HepG2 (cell line): ENCODE measurements around the gene ABHD10. TPM values are rescaled to one million over a fixed set of nuclear protein-coding genes. Genes with fewer than 3 reads are reported as not detected.

Source experiments
- ATF1 ChIP-seq: IDR thresholded peaks from 2 replicates; pipeline ENCODE4 v1.6.1; 2016; ENCODE audit warnings: mild to moderate bottlenecking, control low read depth
- CTCF ChIP-seq: sonication (generic); formaldehyde crosslinking; IDR thresholded peaks from 2 replicates; pipeline ENCODE4 v1.5.0; 2020; ENCODE audit warnings: mild to moderate bottlenecking, missing genetic modification reagents, moderate library complexity
- DMTF1 ChIP-seq: sonication (generic); formaldehyde crosslinking; IDR thresholded peaks from 2 replicates; pipeline ENCODE4 v1.4.0; 2020; ENCODE audit warnings: mild to moderate bottlenecking, missing genetic modification reagents
- ETV5 ChIP-seq: IDR thresholded peaks from 2 replicates; pipeline ENCODE4 v1.6.1; 2018; ENCODE audit warnings: missing biosample characterization, missing genetic modification reagents, inconsistent platforms, borderline replicate concordance
- FOXA3 ChIP-seq: IDR thresholded peaks from 2 replicates; pipeline ENCODE4 v1.6.1; 2016; ENCODE audit warnings: missing genetic modification reagents, missing compliant biosample characterization
- GATAD2A ChIP-seq: IDR thresholded peaks from 2 replicates; pipeline ENCODE4 v1.6.1; 2016
- GMEB2 ChIP-seq: IDR thresholded peaks from 2 replicates; pipeline ENCODE4 v1.6.1; 2016; ENCODE audit warnings: missing biosample characterization, missing genetic modification reagents, low read depth
- KLF16 ChIP-seq, 2 experiments: sonication (generic) in 1 of 2; formaldehyde crosslinking in 1 of 2; IDR thresholded peaks; 2 replicates each; pipeline versions ENCODE4 v1.6.1 to v1.8.0; 2016 to 2023; ENCODE audit warnings: missing genetic modification reagents in 2 of 2, missing compliant biosample characterization in 1 of 2
- MAZ ChIP-seq, 2 experiments: sonication (generic) in 1 of 2; formaldehyde crosslinking in 1 of 2; IDR thresholded peaks; 2 replicates each; pipeline versions ENCODE4 v1.5.0 to v1.6.1; 2012 to 2020; ENCODE audit warnings: low read depth in 2 of 2, mild to moderate bottlenecking in 2 of 2, borderline replicate concordance in 1 of 2, improper control_type of control experiment in 1 of 2, low read length in 1 of 2, missing genetic modification reagents in 1 of 2, moderate library complexity in 1 of 2
- PHB2 ChIP-seq: fragments of 450-650 bp; IDR thresholded peaks from 2 replicates; pipeline ENCODE4 v1.6.1; 2018; ENCODE audit not compliant: partially characterized antibody
- RXRB ChIP-seq: IDR thresholded peaks from 2 replicates; pipeline ENCODE4 v1.6.1; 2016; ENCODE audit warnings: borderline replicate concordance, missing genetic modification reagents, missing compliant biosample characterization
- SIN3B ChIP-seq: fragments of 150-350 bp; IDR thresholded peaks from 2 replicates; pipeline ENCODE4 v1.6.1; 2014; ENCODE audit warnings: low read length
- SMC3 ChIP-seq: IDR thresholded peaks from 2 replicates; pipeline ENCODE4 v1.6.1; 2011; ENCODE audit warnings: low read length, improper control_type of control experiment
- SNAI1 ChIP-seq: sonication (generic); formaldehyde crosslinking; IDR thresholded peaks from 2 replicates; pipeline ENCODE4 v1.5.0; 2020; ENCODE audit warnings: mild to moderate bottlenecking, missing genetic modification reagents, borderline replicate concordance
- TFE3 ChIP-seq: IDR thresholded peaks from 2 replicates; pipeline ENCODE4 v1.6.1; 2016
- ZFP62 ChIP-seq: sonication (generic); formaldehyde crosslinking; IDR thresholded peaks from 2 replicates; pipeline ENCODE4 v1.4.0; 2020; ENCODE audit warnings: missing genetic modification reagents
- ZNF256 ChIP-seq: sonication (generic); formaldehyde crosslinking; conservative IDR thresholded peaks from 2 replicates; pipeline ENCODE4 v1.4.0; 2020; ENCODE audit warnings: missing genetic modification reagents
- ZNF354B ChIP-seq: sonication (generic); formaldehyde crosslinking; IDR thresholded peaks from 2 replicates; pipeline ENCODE4 v1.8.0; 2022; ENCODE audit warnings: mild to moderate bottlenecking, missing genetic modification reagents
- ZNF577 ChIP-seq: sonication (generic); formaldehyde crosslinking; IDR thresholded peaks from 2 replicates; pipeline ENCODE4 v1.4.0; 2020; ENCODE audit warnings: mild to moderate bottlenecking, low read depth, missing genetic modification reagents, borderline replicate concordance
- ZNF7 ChIP-seq: IDR thresholded peaks from 2 replicates; pipeline ENCODE4 v1.6.1; 2016; ENCODE audit warnings: missing biosample characterization, missing genetic modification reagents
- ZSCAN25 ChIP-seq: sonication (generic); formaldehyde crosslinking; IDR thresholded peaks from 2 replicates; pipeline ENCODE4 v1.8.0; 2022; ENCODE audit warnings: mild to moderate bottlenecking, missing genetic modification reagents
- polyA plus RNA-seq, 8 experiments: library from polyadenylated mRNA; depleted of rRNA in 3 of 8; stranded (reverse) in 7 of 8; unstranded in 1 of 8; fragments of >200 nt; fragmentation: Illumina TruSeq in 4 of 8; extraction: Trizol in 4 of 8; gene quantifications; 2 replicates each; pipeline versions ENCODE4 v1.2.1 to v1.2.3, GENCODE V29; 2011 to 2016; ENCODE audit warnings: low read depth in 4 of 8, missing spikeins in 1 of 8, mixed read lengths in 1 of 8; ENCODE audit not compliant: insufficient read depth in 1 of 8
- total RNA-seq, 5 experiments: library from RNA; depleted of rRNA; stranded (reverse); fragments of >200 nt; fragmentation: Illumina TruSeq; extraction: Trizol; gene quantifications; 2 replicates each; pipeline ENCODE4 v1.2.3, GENCODE V29; 2016; ENCODE audit warnings: low read depth in 1 of 5
- TF ChIP-seq, protein P1 (sequence below): sonication (generic); formaldehyde crosslinking; IDR thresholded peaks from 2 replicates; pipeline ENCODE4 v1.4.0; 2020; ENCODE audit warnings: missing genetic modification reagents

The ABHD10 gene
- total and polyA plus RNA-seq, 2 of the 13 experiments (the other 11 are each of a cell fraction or from before 2014, with no cell fraction given), result 22.8 to 50.2 TPM

- TF ChIP-seq CTCF (CRISPR knock-in tag), result peak; percentile 86
- TF ChIP-seq MAZ (IDR thresholded peaks at IDR 0.05; ENCODE audit: borderline replicate concordance, low read depth, low read length), result no peak
- TF ChIP-seq MAZ (CRISPR knock-in tag; IDR thresholded peaks at IDR 0.05; ENCODE audit: low read depth), result no peak
- TF ChIP-seq SMC3, result peak; percentile 95
- TF ChIP-seq ZSCAN25, result no peak
- TF ChIP-seq SIN3B, result no peak
- 0 out of 2 replicates have a peak, but pooled peaks have one; percentile 22 for TF ChIP-seq RXRB
- no peak for TF ChIP-seq SNAI1 (CRISPR knock-in tag)
- TF ChIP-seq ZNF7 (CRISPR knock-in tag), result peak; percentile 86
- TF ChIP-seq TFE3, result 0 out of 2 replicates have a peak, but pooled peaks have one; percentile 3
- TF ChIP-seq ZNF354B (CRISPR knock-in tag), result no peak
- TF ChIP-seq FOXA3, result 0 out of 2 replicates have a peak, but pooled peaks have one; percentile 13
- TF ChIP-seq ZNF256 (CRISPR knock-in tag), result no peak
- TF ChIP-seq, protein P1, sequence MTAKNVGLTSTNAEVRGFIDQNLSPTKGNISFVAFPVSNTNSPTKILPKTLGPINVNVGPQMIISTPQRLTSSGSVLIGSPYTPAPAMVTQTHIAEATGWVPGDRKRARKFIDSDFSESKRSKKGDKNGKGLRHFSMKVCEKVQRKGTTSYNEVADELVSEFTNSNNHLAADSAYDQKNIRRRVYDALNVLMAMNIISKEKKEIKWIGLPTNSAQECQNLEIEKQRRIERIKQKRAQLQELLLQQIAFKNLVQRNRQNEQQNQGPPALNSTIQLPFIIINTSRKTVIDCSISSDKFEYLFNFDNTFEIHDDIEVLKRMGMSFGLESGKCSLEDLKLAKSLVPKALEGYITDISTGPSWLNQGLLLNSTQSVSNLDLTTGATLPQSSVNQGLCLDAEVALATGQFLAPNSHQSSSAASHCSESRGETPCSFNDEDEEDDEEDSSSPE, result no peak
- peak; percentile 15; the same call in 1 of the 2 replicates for TF ChIP-seq ETV5 (CRISPR knock-in tag)
- TF ChIP-seq KLF16 (CRISPR knock-in tag; IDR thresholded peaks at IDR 0.05), result peak in 1 of 2 experiments; percentile 14; a peak in 1 of 4 replicates
- no peak for TF ChIP-seq ZFP62 (CRISPR knock-in tag)
- 0 out of 2 replicates have a peak, but pooled peaks have one; percentile 26 for TF ChIP-seq GATAD2A (CRISPR knock-in tag)
- TF ChIP-seq ATF1, result no peak
- TF ChIP-seq ZNF577 (CRISPR knock-in tag), result no peak
- no peak for TF ChIP-seq DMTF1 (CRISPR knock-in tag)
- TF ChIP-seq GMEB2 (CRISPR knock-in tag), result no peak
- no peak for TF ChIP-seq PHB2
These were observed 11.1 kb upstream of the ABHD10 start (continued) for GRCh38 chr3:111967651-111968274.
